ENCODE data around the gene PDE4A.

- TF ChIP-seq POLR2A (IDR thresholded peaks at IDR 0.05) (no peak), CTCF (IDR thresholded peaks at IDR 0.05) (no peak)
Observed at GRCh38 chr19:10398819-10399218, 21.5 kb upstream of the PDE4A start.
